Measurements from ENCODE around the gene KLHL13. TPM values are rescaled to one million over a fixed set of nuclear protein-coding genes. Genes with fewer than 3 reads are reported as not detected.

Gene KLHL13
- total and polyA plus RNA-seq, 2 of the 8 experiments (the other 6 are each of a cell fraction or from before 2014, with no cell fraction given), result 6.4 to 12.8 TPM

DNA sequence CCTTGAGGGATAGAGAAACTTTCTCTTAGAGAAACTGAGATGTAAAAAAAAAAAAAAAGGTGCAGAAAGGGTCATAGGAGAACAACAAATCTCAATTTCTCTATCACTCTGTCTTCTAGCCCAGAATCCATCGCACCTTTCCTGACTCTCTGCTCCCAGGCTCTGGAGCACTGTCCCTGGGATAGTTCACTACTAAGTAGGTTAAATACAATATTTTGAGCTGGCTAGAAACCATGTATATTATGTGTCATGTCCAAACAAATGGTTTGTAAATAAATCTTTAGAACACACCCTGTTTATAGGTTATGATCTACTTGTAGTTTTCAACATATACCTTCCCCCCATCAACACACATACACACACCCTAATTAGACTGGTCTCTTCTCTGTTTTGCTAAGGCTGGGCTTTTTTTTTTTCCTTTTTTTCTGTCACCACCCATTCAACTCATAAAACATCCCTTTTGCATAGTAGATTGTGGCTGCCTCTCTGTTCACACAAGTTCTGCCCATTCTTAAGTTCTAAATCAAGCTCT, 124.4 kb downstream of the KLHL13 start (continued):
- no peak for TF ChIP-seq SP1 (IDR thresholded peaks at IDR 0.05; ENCODE audit: low read depth, low read length)
- no peak for TF ChIP-seq PHF8 (conservative IDR thresholded peaks at IDR 0.05; ENCODE audit: low read depth, low read length)

All from H1 (cell line).